ENCODE data around the gene FHIT. TPM values are rescaled to one million over a fixed set of nuclear protein-coding genes. Genes with fewer than 3 reads are reported as not detected.

FHIT gene
- total RNA-seq, 4 donors from 2014 or later = 5.0 to 15.3 (median 8.3) TPM

DNA sequence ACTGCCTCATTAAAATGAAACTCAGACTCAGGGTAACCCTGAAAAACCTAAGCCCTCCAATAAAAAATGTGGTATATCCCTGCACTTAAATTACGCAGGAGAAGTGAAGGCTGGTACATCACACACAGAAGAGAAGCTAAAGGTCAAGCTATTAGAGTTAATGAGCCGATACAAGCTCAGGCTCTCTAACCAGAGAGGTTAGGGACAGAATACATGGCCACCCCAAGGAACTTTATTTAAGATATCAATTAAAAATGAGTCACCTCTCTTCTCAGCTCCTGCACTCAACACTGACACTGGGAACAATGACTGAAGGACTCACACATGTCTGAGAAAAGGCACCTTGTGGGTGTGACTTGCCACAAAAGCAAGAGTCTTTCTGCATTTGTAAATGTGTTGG, 1400.8 kb downstream of the FHIT start:
- no peak for DNase-seq (ENCODE audit: low spot score in 2 of 2)
- H3K4me3 ChIP-seq (ENCODE audit: low read depth, poor library complexity, severe bottlenecking) = no peak overlapping the region
- 82 to 85% methylated on average over 2 of the region's 2 CpGs for WGBS, 2 donors
- TF ChIP-seq POLR2A (IDR thresholded peaks at IDR 0.05) = no peak
- intact Hi-C loops (cut with DNase I; ENCODE audit: low total_unique reads) = no loop called here

GRCh38 chr3:59845386-59845785, 1405.9 kb downstream of the FHIT start:
- DNase-seq (ENCODE audit: low spot score in 2 of 2) = no peak
- H3K4me3 ChIP-seq (ENCODE audit: low read depth, poor library complexity, severe bottlenecking) = no peak overlapping the region
- intact Hi-C loops (cut with DNase I; ENCODE audit: low total_unique reads) = no loop called here
- TF ChIP-seq POLR2A (IDR thresholded peaks at IDR 0.05) (no peak), CTCF (IDR thresholded peaks at IDR 0.05) (no peak)
- WGBS, 2 donors = 56 to 89% methylated on average over 1 of the region's 1 CpG

DNA sequence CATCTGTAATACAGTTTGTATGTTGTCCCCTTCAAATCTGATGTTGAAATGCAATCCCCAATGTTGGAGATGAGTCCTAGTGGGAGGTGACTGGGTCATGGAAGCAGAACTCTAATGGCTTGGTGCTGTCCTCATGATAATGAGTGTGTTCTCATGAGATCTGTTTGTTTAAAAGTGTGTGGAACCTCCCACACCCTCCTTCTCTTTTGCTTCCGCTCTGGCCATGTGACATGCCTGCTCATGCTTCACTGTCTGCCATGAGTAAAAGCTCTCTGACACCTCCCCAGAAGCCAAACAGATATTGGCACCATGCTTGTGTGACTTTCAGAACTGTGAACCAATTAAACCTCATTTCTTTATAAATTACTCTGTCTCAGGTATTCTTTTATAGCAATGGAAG, 1407.4 kb downstream of the FHIT start:
- DNase-seq (ENCODE audit: low spot score in 2 of 2) = no peak
- WGBS, 2 donors = 71 to 78% methylated on average over 1 of the region's 1 CpG
- intact Hi-C loops (cut with DNase I; ENCODE audit: low total_unique reads) = no loop called here
- no peak for TF ChIP-seq POLR2A (IDR thresholded peaks at IDR 0.05)
- TF ChIP-seq CTCF (IDR thresholded peaks at IDR 0.05) = no peak
- H3K4me3 ChIP-seq (ENCODE audit: low read depth, poor library complexity, severe bottlenecking) = no peak overlapping the region

GRCh38 chr3:59839810-59840515, 1411.3 kb downstream of the FHIT start:
- 54 to 65% methylated on average over 1 of the region's 1 CpG for WGBS, 2 donors

GRCh38 chr3:59839283-59839682, 1412.0 kb downstream of the FHIT start:
- TF ChIP-seq CTCF (IDR thresholded peaks at IDR 0.05) (no peak), POLR2A (IDR thresholded peaks at IDR 0.05) (no peak)
- intact Hi-C loops (cut with DNase I; ENCODE audit: low total_unique reads) = no loop called here
- H3K4me3 ChIP-seq (ENCODE audit: low read depth, poor library complexity, severe bottlenecking) = no peak overlapping the region
- WGBS, 2 donors = 90 to 91% methylated on average over 3 of the region's 3 CpGs
- DNase-seq (ENCODE audit: low spot score in 2 of 2) = no peak

More at GRCh38 chr3:59839810-59840515, 1411.3 kb downstream of the FHIT start:
- no peak for DNase-seq (ENCODE audit: low spot score in 2 of 2)
- intact Hi-C loops (cut with DNase I; ENCODE audit: low total_unique reads) = no loop called here
- TF ChIP-seq POLR2A (IDR thresholded peaks at IDR 0.05) (no peak), CTCF (IDR thresholded peaks at IDR 0.05) (no peak)
- no peak overlapping the region for H3K4me3 ChIP-seq (ENCODE audit: low read depth, poor library complexity, severe bottlenecking)

- no peak overlapping the region for H3K4me3 ChIP-seq (ENCODE audit: low read depth, poor library complexity, severe bottlenecking)
- TF ChIP-seq CTCF (IDR thresholded peaks at IDR 0.05) = no peak
- TF ChIP-seq POLR2A (IDR thresholded peaks at IDR 0.05) = no peak
- intact Hi-C loops (cut with DNase I; ENCODE audit: low total_unique reads) = no loop called here
- WGBS, 2 donors = 78 to 87% methylated on average over 3 of the region's 3 CpGs
- no peak for DNase-seq (ENCODE audit: low spot score in 2 of 2)
Observed at GRCh38 chr3:59836531-59836930, 1414.7 kb downstream of the FHIT start.
